GM19452 (cell line): ENCODE results near the gene TCF12.

Experiments used
- ATAC-seq: cut with Tn5 transposase; IDR thresholded peaks from one replicate; pipeline ENCODE4 v1.9.1; 2021; ENCODE audit not compliant: unreplicated experiment

Gene TCF12

GRCh38 chr15:57015360-57015759 lies 96.9 kb downstream of the TCF12 start:
- ATAC-seq, result no peak

- no peak for ATAC-seq
Measured at GRCh38 chr15:57015897-57016296, 97.5 kb downstream of the TCF12 start.

GRCh38 chr15:57017024-57017423 lies 98.6 kb downstream of the TCF12 start:
- no peak for ATAC-seq

GRCh38 chr15:57018151-57018550 lies 99.7 kb downstream of the TCF12 start:
- ATAC-seq, result no peak

- ATAC-seq, result no peak
Measured at GRCh38 chr15:57019496-57020160, 101.2 kb downstream of the TCF12 start.

- ATAC-seq, result no peak
Measured at GRCh38 chr15:57025264-57025926, 107.0 kb downstream of the TCF12 start.

GRCh38 chr15:57026016-57026592 lies 107.7 kb downstream of the TCF12 start:
- ATAC-seq, result no peak

- ATAC-seq, result no peak
Measured at GRCh38 chr15:57027596-57027995, 109.2 kb downstream of the TCF12 start.

GRCh38 chr15:57028176-57028575 lies 109.7 kb downstream of the TCF12 start:
- ATAC-seq, result no peak

- ATAC-seq, result no peak
Measured at GRCh38 chr15:57030011-57030410, 111.6 kb downstream of the TCF12 start.

GRCh38 chr15:57031082-57031481 lies 112.6 kb downstream of the TCF12 start:
- no peak for ATAC-seq

- ATAC-seq, result no peak
Measured at GRCh38 chr15:57031605-57032004, 113.2 kb downstream of the TCF12 start.

GRCh38 chr15:57032338-57032737 lies 113.9 kb downstream of the TCF12 start:
- no peak for ATAC-seq

- ATAC-seq, result no peak
Measured at GRCh38 chr15:57033715-57034439, 115.4 kb downstream of the TCF12 start.

GRCh38 chr15:57034613-57035012 lies 116.2 kb downstream of the TCF12 start:
- ATAC-seq, result no peak

GRCh38 chr15:57035664-57036063 lies 117.2 kb downstream of the TCF12 start:
- ATAC-seq, result no peak

GRCh38 chr15:57036352-57036751 lies 117.9 kb downstream of the TCF12 start:
- ATAC-seq, result no peak

- ATAC-seq, result no peak
Measured at GRCh38 chr15:57037548-57037947, 119.1 kb downstream of the TCF12 start.

- no peak for ATAC-seq
Measured at GRCh38 chr15:57038040-57038439, 119.6 kb downstream of the TCF12 start.

- ATAC-seq, result no peak
Measured at GRCh38 chr15:57038496-57038895, 120.1 kb downstream of the TCF12 start.

- no peak for ATAC-seq
Measured at GRCh38 chr15:57041416-57041815, 123.0 kb downstream of the TCF12 start.
